B cell (primary cell): Measurements from ENCODE around the gene ATOSA.

ENCODE experiments used
- EZH2 ChIP-seq: IDR thresholded peaks from 2 replicates; pipeline ENCODE4 v1.6.1; 2012; ENCODE audit warnings: borderline replicate concordance, low read depth, mild to moderate bottlenecking, moderate library complexity, low read length; ENCODE audit not compliant: insufficient read depth, poor library complexity, severe bottlenecking
- TF ChIP-seq, protein P1 (sequence below): fragments of 200-600 bp; IDR thresholded peaks from one replicate; pipeline ENCODE4 v1.8.0; 2022; ENCODE audit warnings: antibody characterized with exemption, mild to moderate bottlenecking

DNA sequence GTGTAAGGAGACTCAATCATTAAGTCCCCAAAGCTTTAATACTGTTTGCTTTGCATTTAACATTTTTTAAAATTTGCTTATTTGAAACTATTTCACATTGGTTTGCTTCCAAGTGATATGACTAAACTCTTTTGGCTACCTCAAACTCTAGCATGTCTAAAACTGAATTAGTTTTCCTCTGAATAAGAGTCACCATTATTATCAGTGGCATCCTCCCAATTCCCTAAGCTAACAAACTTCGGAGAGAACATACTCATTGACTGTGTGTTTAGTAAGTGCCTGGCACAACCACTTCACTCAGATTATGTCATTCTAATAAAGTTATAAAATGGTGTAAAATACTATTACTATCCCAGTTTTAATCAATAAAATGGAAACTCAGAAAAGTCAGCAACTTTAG is 21.9 kb downstream of the ATOSA start:
- TF ChIP-seq, protein P1, sequence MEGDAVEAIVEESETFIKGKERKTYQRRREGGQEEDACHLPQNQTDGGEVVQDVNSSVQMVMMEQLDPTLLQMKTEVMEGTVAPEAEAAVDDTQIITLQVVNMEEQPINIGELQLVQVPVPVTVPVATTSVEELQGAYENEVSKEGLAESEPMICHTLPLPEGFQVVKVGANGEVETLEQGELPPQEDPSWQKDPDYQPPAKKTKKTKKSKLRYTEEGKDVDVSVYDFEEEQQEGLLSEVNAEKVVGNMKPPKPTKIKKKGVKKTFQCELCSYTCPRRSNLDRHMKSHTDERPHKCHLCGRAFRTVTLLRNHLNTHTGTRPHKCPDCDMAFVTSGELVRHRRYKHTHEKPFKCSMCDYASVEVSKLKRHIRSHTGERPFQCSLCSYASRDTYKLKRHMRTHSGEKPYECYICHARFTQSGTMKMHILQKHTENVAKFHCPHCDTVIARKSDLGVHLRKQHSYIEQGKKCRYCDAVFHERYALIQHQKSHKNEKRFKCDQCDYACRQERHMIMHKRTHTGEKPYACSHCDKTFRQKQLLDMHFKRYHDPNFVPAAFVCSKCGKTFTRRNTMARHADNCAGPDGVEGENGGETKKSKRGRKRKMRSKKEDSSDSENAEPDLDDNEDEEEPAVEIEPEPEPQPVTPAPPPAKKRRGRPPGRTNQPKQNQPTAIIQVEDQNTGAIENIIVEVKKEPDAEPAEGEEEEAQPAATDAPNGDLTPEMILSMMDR, result no peak
- TF ChIP-seq EZH2, result no peak
